ENCODE results near the gene ARHGAP15.

- TF ChIP-seq CTCF (IDR thresholded peaks at IDR 0.05; ENCODE audit: low read depth, low read length, poor library complexity, severe bottlenecking) (no peak), EZH2phosphoT487 (IDR thresholded peaks at IDR 0.05; ENCODE audit: borderline replicate concordance, low read length) (no peak)
These were observed 559.0 kb downstream of the ARHGAP15 start for GRCh38 chr2:143688248-143688647.
